ENCODE results near the gene BTD.
"Not testable (repeated sequence)": the region's sequence is repeated elsewhere in the genome, so short reads cannot be mapped to it uniquely, and the experiment has no call there.

The BTD gene

GRCh38 chr3:15601399-15602145, at the start of gene BTD, which contains the start of gene HACL1:
Gene BTD, plus strand, starts transcription at chr3:15601745. Its CDS starts 33,695 bp downstream, at chr3:15635440.
Gene HACL1, minus strand, starts transcription at chr3:15601569. Its CDS starts 106 bp downstream, at chr3:15601463.
- DNase-seq: no peak

GRCh38 chr3:15551902-15552301, 49.6 kb upstream of the BTD start:
- no peak for DNase-seq

- DNase-seq: no peak
These were observed 47.8 kb upstream of the BTD start for GRCh38 chr3:15553749-15554148.

- no peak for DNase-seq
These were observed 45.0 kb upstream of the BTD start for GRCh38 chr3:15556512-15556911.

GRCh38 chr3:15557511-15557946, 44.0 kb upstream of the BTD start:
- DNase-seq: peak; percentile 73

- DNase-seq: no peak
These were observed 43.0 kb upstream of the BTD start for GRCh38 chr3:15558581-15558980.

- DNase-seq: no peak
These were observed 39.0 kb upstream of the BTD start for GRCh38 chr3:15562560-15562959.

- no peak for DNase-seq
These were observed 38.4 kb upstream of the BTD start for GRCh38 chr3:15563190-15563589.

- no peak for DNase-seq
These were observed 29.4 kb upstream of the BTD start for GRCh38 chr3:15572138-15572537.

GRCh38 chr3:15575446-15575845, 26.1 kb upstream of the BTD start:
- no peak for DNase-seq

- DNase-seq: no peak
These were observed 25.1 kb upstream of the BTD start for GRCh38 chr3:15576475-15576874.

- no peak for DNase-seq
These were observed 23.2 kb upstream of the BTD start for GRCh38 chr3:15578289-15578867.

GRCh38 chr3:15579051-15579450, 22.5 kb upstream of the BTD start:
- no peak for DNase-seq

- DNase-seq: no peak
These were observed 19.8 kb upstream of the BTD start for GRCh38 chr3:15581471-15582394.

- no peak for DNase-seq
These were observed 16.3 kb upstream of the BTD start for GRCh38 chr3:15585111-15585845.

- no peak for DNase-seq
These were observed 10.3 kb upstream of the BTD start for GRCh38 chr3:15591242-15591641.

- no peak for DNase-seq
These were observed 9.6 kb upstream of the BTD start for GRCh38 chr3:15591928-15592327.

GRCh38 chr3:15592968-15593367, 8.6 kb upstream of the BTD start:
- no peak for DNase-seq

- no peak for DNase-seq
These were observed 5.6 kb upstream of the BTD start for GRCh38 chr3:15595955-15596354.

GRCh38 chr3:15601046-15601398, 523 bp upstream of the BTD start:
- DNase-seq: no peak

- DNase-seq: no peak
These were observed 596 bp downstream of the BTD start for GRCh38 chr3:15602146-15602536.

- not testable (repeated sequence) for DNase-seq
These were observed 1.3 kb downstream of the BTD start for GRCh38 chr3:15602816-15603215.

GRCh38 chr3:15604584-15604983, 3.0 kb downstream of the BTD start:
- DNase-seq: not testable (repeated sequence)

Measured in DMS53 (cell line).